Trophoblast cell (in vitro differentiated cells and primary cell): ENCODE measurements around the gene PTPRT.

Source experiments
- DNase-seq, 2 donors: peaks; one replicate each; pipeline ENCODE4 v3.0.0-alpha.2; 2016
- H2AFZ ChIP-seq: 2 replicates; pipeline ENCODE4 v1.6.1; 2013; ENCODE audit warnings: low read length, moderate library complexity, mild to moderate bottlenecking; ENCODE audit not compliant: insufficient read depth, poor library complexity
- H2AK5ac ChIP-seq: 2 replicates; pipeline ENCODE4 v1.6.1; 2013; ENCODE audit warnings: mild to moderate bottlenecking, low read length
- H2BK120ac ChIP-seq: 2 replicates; pipeline ENCODE4 v1.6.1; 2013; ENCODE audit warnings: low read length, mild to moderate bottlenecking, moderate library complexity; ENCODE audit not compliant: insufficient read depth, poor library complexity
- H2BK12ac ChIP-seq: 2 replicates; pipeline ENCODE4 v1.6.1; 2013; ENCODE audit warnings: mild to moderate bottlenecking, low read length, moderate library complexity
- H2BK5ac ChIP-seq: 2 replicates; pipeline ENCODE4 v1.6.1; 2013; ENCODE audit warnings: low read length, low read depth, moderate library complexity, mild to moderate bottlenecking; ENCODE audit not compliant: poor library complexity
- H3K14ac ChIP-seq: 2 replicates; pipeline ENCODE4 v1.6.1; 2013; ENCODE audit warnings: mild to moderate bottlenecking, low read length
- H3K18ac ChIP-seq: 2 replicates; pipeline ENCODE4 v1.6.1; 2013; ENCODE audit warnings: mild to moderate bottlenecking, low read length
- H3K23ac ChIP-seq: 2 replicates; pipeline ENCODE4 v1.6.1; 2013; ENCODE audit warnings: low read length
- H3K27ac ChIP-seq: 2 replicates; pipeline ENCODE4 v1.5.1; 2013; ENCODE audit warnings: low read depth, mild to moderate bottlenecking, inconsistent platforms, low read length, moderate library complexity
- H3K27me3 ChIP-seq: 2 replicates; pipeline ENCODE4 v1.6.1; 2013; ENCODE audit warnings: inconsistent platforms, mild to moderate bottlenecking, low read length, moderate library complexity; ENCODE audit not compliant: insufficient read depth
- H3K36me3 ChIP-seq, 2 experiments: 1 replicate in 1 of 2; 2 replicates in 1 of 2; pipeline ENCODE4 v1.6.1; 2013; ENCODE audit warnings: low read length in 2 of 2, mild to moderate bottlenecking in 2 of 2, moderate library complexity in 1 of 2; ENCODE audit not compliant: insufficient read depth in 2 of 2, control insufficient read depth in 1 of 2
- H3K4ac ChIP-seq: 2 replicates; pipeline ENCODE4 v1.6.1; 2013; ENCODE audit warnings: low read depth, mild to moderate bottlenecking, low read length, moderate library complexity
- H3K4me1 ChIP-seq, 2 experiments: 1 replicate in 1 of 2; 2 replicates in 1 of 2; pipeline ENCODE4 v1.6.1; 2013; ENCODE audit warnings: low read length in 2 of 2, mild to moderate bottlenecking in 2 of 2, moderate library complexity in 1 of 2; ENCODE audit not compliant: insufficient read depth in 2 of 2, control insufficient read depth in 1 of 2
- H3K4me2 ChIP-seq: 2 replicates; pipeline ENCODE4 v1.6.1; 2013; ENCODE audit warnings: inconsistent platforms, mild to moderate bottlenecking, low read length, moderate library complexity
- H3K4me3 ChIP-seq: 2 replicates; pipeline ENCODE4 v1.5.1; 2013; ENCODE audit warnings: mild to moderate bottlenecking, low read depth, low read length, inconsistent platforms
- H3K79me1 ChIP-seq: one replicate; pipeline ENCODE4 v1.6.1; 2013; ENCODE audit warnings: low read length
- H3K79me2 ChIP-seq: 2 replicates; pipeline ENCODE4 v1.6.1; 2013; ENCODE audit warnings: low read length, mild to moderate bottlenecking; ENCODE audit not compliant: control insufficient read depth, insufficient read depth, poor library complexity
- H3K9ac ChIP-seq: 2 replicates; pipeline ENCODE4 v1.6.1; 2013; ENCODE audit warnings: mild to moderate bottlenecking, low read length
- H3K9me3 ChIP-seq: 2 replicates; pipeline ENCODE4 v1.6.1; 2013; ENCODE audit warnings: low read depth, mild to moderate bottlenecking, control low read depth, inconsistent platforms, low read length; ENCODE audit not compliant: insufficient read depth
- H4K12ac ChIP-seq: 2 replicates; pipeline ENCODE4 v1.6.1; 2013; ENCODE audit warnings: low read depth, mild to moderate bottlenecking, low read length, moderate library complexity
- H4K8ac ChIP-seq: 2 replicates; pipeline ENCODE4 v1.6.1; 2013; ENCODE audit warnings: low read depth, mild to moderate bottlenecking, low read length, moderate library complexity
- H4K91ac ChIP-seq: one replicate; pipeline ENCODE4 v1.6.1; 2013; ENCODE audit warnings: low read depth, mild to moderate bottlenecking, low read length, moderate library complexity
- WGBS: extraction: QIAGEN DNeasy Blood & Tissue Kit; methylation state at CpG from one replicate; pipeline ENCODE4 v1.1.7; 2013; ENCODE audit warnings: missing lambda C conversion rate; ENCODE audit not compliant: insufficient read length, insufficient coverage; ENCODE audit errors: extremely low coverage; 5-methylcytosine and 5-hydroxymethylcytosine counted together

The PTPRT gene

DNA sequence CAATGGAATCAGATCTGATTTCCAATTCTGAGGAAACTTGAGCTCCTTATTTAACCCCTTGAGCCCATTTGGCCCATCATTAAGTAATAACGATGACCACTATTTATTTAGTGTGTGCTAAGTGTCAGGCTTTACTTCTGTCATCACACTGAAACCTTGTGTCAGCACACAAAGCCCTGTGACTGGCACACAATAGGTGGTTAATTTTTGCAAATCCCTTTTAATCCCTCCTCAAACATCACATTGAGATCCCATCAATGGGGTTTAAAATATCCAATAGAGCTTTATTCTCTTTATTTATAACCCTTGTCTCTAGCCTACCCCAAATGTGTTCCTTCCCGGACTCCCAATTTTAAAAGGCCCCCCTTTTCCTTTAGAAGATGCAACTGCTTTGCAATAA is 914.7 kb downstream of the PTPRT start:
- H3K4ac ChIP-seq, result no peak overlapping the region
- no peaks in the 10 kb centered on the region for H3K9me3 ChIP-seq
- H2BK120ac ChIP-seq, result no peak overlapping the region
- no CpG with 5 or more reads among the region's 2 CpGs for WGBS
- no peak overlapping the region for H3K23ac ChIP-seq
- H3K9ac ChIP-seq, result no peak overlapping the region
- no peaks in the 10 kb centered on the region for H3K79me2 ChIP-seq
- DNase-seq, result no peak
- H4K12ac ChIP-seq, result no peak overlapping the region
- H3K4me2 ChIP-seq, result no peak overlapping the region
- H3K79me1 ChIP-seq, result no peaks in the 10 kb centered on the region
- no peak overlapping the region for H3K27ac ChIP-seq
- no peak overlapping the region for H4K8ac ChIP-seq
- H3K27me3 ChIP-seq, result no peaks in the 10 kb centered on the region
- no peak overlapping the region for H2BK12ac ChIP-seq
- no peaks in the 10 kb centered on the region for H3K36me3 ChIP-seq
- no peak overlapping the region for H3K18ac ChIP-seq
- no peak overlapping the region for H2AK5ac ChIP-seq
- no peak overlapping the region for H3K4me3 ChIP-seq
- H2AFZ ChIP-seq, result no peak overlapping the region
- no peak overlapping the region for H2BK5ac ChIP-seq
- no peaks in the 10 kb centered on the region for H3K4me1 ChIP-seq
- no peak overlapping the region for H3K14ac ChIP-seq
- H4K91ac ChIP-seq, result no peak overlapping the region

DNA sequence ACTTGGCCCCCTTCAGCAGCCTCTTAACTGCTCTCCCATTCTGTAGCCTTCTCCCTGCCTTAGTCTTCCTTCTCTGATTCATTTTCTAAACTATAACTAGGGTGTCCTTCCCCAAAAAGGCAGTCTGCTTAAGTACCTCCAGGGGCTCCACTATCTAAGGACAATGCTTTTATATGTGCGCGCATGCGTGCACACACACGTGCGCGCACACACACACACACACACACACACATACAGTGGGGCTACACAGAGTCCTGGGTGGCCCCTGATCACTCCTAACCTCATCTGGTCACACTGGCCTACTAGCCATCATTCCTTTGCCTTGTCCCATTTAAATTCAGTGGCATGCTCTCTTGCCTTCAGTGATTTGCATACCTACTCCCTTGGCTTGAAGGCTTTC is 917.2 kb downstream of the PTPRT start:
- Histone ChIP-seq H3K4me2 (no peak overlapping the region), H3K14ac (no peak overlapping the region), H3K79me2 (no peaks in the 10 kb centered on the region), H3K79me1 (no peaks in the 10 kb centered on the region), H3K36me3 (no peaks in the 10 kb centered on the region), H3K23ac (no peak overlapping the region), H2BK120ac (no peak overlapping the region), H3K4ac (no peak overlapping the region), H2BK12ac (no peak overlapping the region), H3K4me1 (no peaks in the 10 kb centered on the region), H2AK5ac (no peak overlapping the region), H3K27ac (no peak overlapping the region), H4K8ac (no peak overlapping the region), H3K9ac (no peak overlapping the region), H3K4me3 (no peak overlapping the region), H3K9me3 (no peaks in the 10 kb centered on the region), H3K18ac (no peak overlapping the region), H2AFZ (no peak overlapping the region), H3K27me3 (no peaks in the 10 kb centered on the region), H4K12ac (no peak overlapping the region), H2BK5ac (no peak overlapping the region), H4K91ac (no peak overlapping the region)
- no peak for DNase-seq
- WGBS, result no CpG with 5 or more reads among the region's 6 CpGs

DNA sequence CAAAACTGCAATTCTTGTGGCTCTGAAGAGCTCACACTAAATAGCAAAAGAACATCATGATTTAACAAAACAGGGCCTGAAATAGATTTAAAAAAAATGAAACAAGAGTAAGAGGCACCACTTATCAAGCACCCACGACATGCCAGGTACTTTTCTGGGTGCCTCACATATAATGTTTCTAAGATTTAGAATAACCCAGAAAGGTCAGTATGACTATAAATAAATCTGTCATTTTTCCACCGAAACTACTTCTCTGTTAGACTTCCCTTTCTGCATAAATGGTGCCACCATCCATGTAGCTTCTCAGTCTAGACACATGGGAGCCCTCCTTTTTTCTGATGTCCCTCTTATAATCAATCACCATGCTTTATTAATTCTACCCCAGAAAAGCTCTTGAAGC is 919.2 kb downstream of the PTPRT start:
- no peak overlapping the region for H4K91ac ChIP-seq
- no peak overlapping the region for H2BK12ac ChIP-seq
- H3K9me3 ChIP-seq, result no peaks in the 10 kb centered on the region
- no peak overlapping the region for H2BK5ac ChIP-seq
- no CpG with 5 or more reads among the region's 2 CpGs for WGBS
- H3K9ac ChIP-seq, result no peak overlapping the region
- no peaks in the 10 kb centered on the region for H3K4me1 ChIP-seq
- no peak for DNase-seq
- no peak overlapping the region for H2AK5ac ChIP-seq
- no peak overlapping the region for H3K4me3 ChIP-seq
- no peak overlapping the region for H4K8ac ChIP-seq
- no peak overlapping the region for H3K27ac ChIP-seq
- H3K4ac ChIP-seq, result no peak overlapping the region
- no peaks in the 10 kb centered on the region for H3K27me3 ChIP-seq
- H2BK120ac ChIP-seq, result no peak overlapping the region
- no peak overlapping the region for H3K23ac ChIP-seq
- no peaks in the 10 kb centered on the region for H3K36me3 ChIP-seq
- H4K12ac ChIP-seq, result no peak overlapping the region
- no peak overlapping the region for H2AFZ ChIP-seq
- no peaks in the 10 kb centered on the region for H3K79me2 ChIP-seq
- H3K14ac ChIP-seq, result no peak overlapping the region
- H3K4me2 ChIP-seq, result no peak overlapping the region
- no peaks in the 10 kb centered on the region for H3K79me1 ChIP-seq
- H3K18ac ChIP-seq, result no peak overlapping the region

DNA sequence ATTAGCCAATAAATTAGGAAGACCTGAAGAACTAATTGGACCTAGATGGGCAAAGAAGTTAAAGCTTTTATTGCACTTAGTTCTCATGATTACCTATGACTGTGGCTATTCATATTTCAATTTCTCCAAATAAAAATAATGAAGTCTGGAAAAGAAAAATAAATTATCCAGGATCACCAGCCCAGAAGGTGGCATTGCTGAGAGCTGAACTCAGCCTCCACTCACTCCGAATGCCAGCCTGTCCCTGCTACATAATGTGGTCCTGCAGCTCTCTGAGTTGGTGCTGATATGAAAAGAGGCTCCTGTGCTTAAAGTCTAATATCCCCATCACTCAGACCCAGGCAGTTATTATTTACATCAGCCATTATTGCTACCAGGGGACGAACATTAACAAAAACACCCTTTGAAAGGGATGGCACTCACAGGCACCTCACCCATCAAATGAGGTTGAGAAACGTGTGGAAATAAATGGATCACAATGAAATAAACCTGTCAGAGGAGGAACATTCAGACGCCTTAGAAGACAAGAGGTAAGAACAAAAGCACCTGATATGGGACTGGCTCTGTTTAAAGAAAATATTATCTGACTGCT is 921.8 kb downstream of the PTPRT start:
- Histone ChIP-seq H3K23ac (no peak overlapping the region), H3K14ac (no peak overlapping the region), H2BK12ac (no peak overlapping the region), H4K91ac (no peak overlapping the region), H3K27me3 (no peaks in the 10 kb centered on the region), H3K27ac (no peak overlapping the region), H3K4me1 (no peaks in the 10 kb centered on the region), H3K4me3 (no peak overlapping the region), H2BK5ac (no peak overlapping the region), H3K4ac (no peak overlapping the region), H2AFZ (no peak overlapping the region), H3K4me2 (no peak overlapping the region), H4K8ac (no peak overlapping the region), H3K79me2 (no peaks in the 10 kb centered on the region), H2BK120ac (no peak overlapping the region), H3K18ac (no peak overlapping the region), H3K9me3 (no peaks in the 10 kb centered on the region), H2AK5ac (no peak overlapping the region), H3K36me3 (no peaks in the 10 kb centered on the region), H3K9ac (no peak overlapping the region), H4K12ac (no peak overlapping the region), H3K79me1 (no peaks in the 10 kb centered on the region)
- DNase-seq, result no peak
- WGBS, result no CpG with 5 or more reads among the region's 4 CpGs
